Measurements from ENCODE around the gene TTLL12.

The TTLL12 gene

GRCh38 chr22:43186272-43187170 lies at the start of gene TTLL12:
TTLL12 (minus strand) TSS chr22:43187134; CDS start chr22:43187069, 65 bp downstream.
- peak; percentile 35 to 61 for DNase-seq (ENCODE audit: low read depth in 1 of 2, low spot score in 1 of 2)
- TF ChIP-seq JUND (IDR thresholded peaks at IDR 0.05; ENCODE audit: low read depth), result no peak
- in situ Hi-C loops (cut with HindIII; ENCODE audit: low pct_unique_long_range_greater_than_20kb, low sequenced_read_pairs), result no loop called here

- no peak for TF ChIP-seq JUND (IDR thresholded peaks at IDR 0.05; ENCODE audit: low read depth)
- in situ Hi-C loops (cut with HindIII; ENCODE audit: low pct_unique_long_range_greater_than_20kb, low sequenced_read_pairs), result no loop called here
- DNase-seq (ENCODE audit: low read depth in 1 of 2, low spot score in 1 of 2), result no peak
Observed at GRCh38 chr22:43235445-43236409, 48.8 kb upstream of the TTLL12 start.

GRCh38 chr22:43234264-43234988 lies 47.5 kb upstream of the TTLL12 start:
- in situ Hi-C loops (cut with HindIII; ENCODE audit: low pct_unique_long_range_greater_than_20kb, low sequenced_read_pairs), result no loop called here
- TF ChIP-seq JUND (IDR thresholded peaks at IDR 0.05; ENCODE audit: low read depth), result no peak
- DNase-seq (ENCODE audit: low read depth in 1 of 2, low spot score in 1 of 2), result no peak

GRCh38 chr22:43233529-43233928 lies 46.6 kb upstream of the TTLL12 start:
- no peak for DNase-seq (ENCODE audit: low read depth in 1 of 2, low spot score in 1 of 2)
- TF ChIP-seq JUND (IDR thresholded peaks at IDR 0.05; ENCODE audit: low read depth), result no peak
- in situ Hi-C loops (cut with HindIII; ENCODE audit: low pct_unique_long_range_greater_than_20kb, low sequenced_read_pairs), result no loop called here

- in situ Hi-C loops (cut with HindIII; ENCODE audit: low pct_unique_long_range_greater_than_20kb, low sequenced_read_pairs), result no loop called here
- DNase-seq (ENCODE audit: low read depth in 1 of 2, low spot score in 1 of 2), result no peak
- no peak for TF ChIP-seq JUND (IDR thresholded peaks at IDR 0.05; ENCODE audit: low read depth)
Observed at GRCh38 chr22:43232445-43232844, 45.5 kb upstream of the TTLL12 start.

- no peak for DNase-seq (ENCODE audit: low read depth in 1 of 2, low spot score in 1 of 2)
- TF ChIP-seq JUND (IDR thresholded peaks at IDR 0.05; ENCODE audit: low read depth), result no peak
- in situ Hi-C loops (cut with HindIII; ENCODE audit: low pct_unique_long_range_greater_than_20kb, low sequenced_read_pairs), result no loop called here
Observed at GRCh38 chr22:43231724-43232034, 44.7 kb upstream of the TTLL12 start.

- peak; percentile 66 to 73 for DNase-seq (ENCODE audit: low read depth in 1 of 2, low spot score in 1 of 2)
- in situ Hi-C loops (cut with HindIII; ENCODE audit: low pct_unique_long_range_greater_than_20kb, low sequenced_read_pairs), result no loop called here
Observed at GRCh38 chr22:43230971-43231723, 44.2 kb upstream of the TTLL12 start.

GRCh38 chr22:43230571-43230970 lies 43.6 kb upstream of the TTLL12 start:
- no peak for TF ChIP-seq JUND (IDR thresholded peaks at IDR 0.05; ENCODE audit: low read depth)
- DNase-seq (ENCODE audit: low read depth in 1 of 2, low spot score in 1 of 2), result no peak
- in situ Hi-C loops (cut with HindIII; ENCODE audit: low pct_unique_long_range_greater_than_20kb, low sequenced_read_pairs), result no loop called here

More at GRCh38 chr22:43230971-43231723, 44.2 kb upstream of the TTLL12 start:
- no peak for TF ChIP-seq JUND (IDR thresholded peaks at IDR 0.05; ENCODE audit: low read depth)

GRCh38 chr22:43228863-43229262 lies 41.9 kb upstream of the TTLL12 start:
- no peak for DNase-seq (ENCODE audit: low read depth in 1 of 2, low spot score in 1 of 2)
- in situ Hi-C loops (cut with HindIII; ENCODE audit: low pct_unique_long_range_greater_than_20kb, low sequenced_read_pairs), result no loop called here
- TF ChIP-seq JUND (IDR thresholded peaks at IDR 0.05; ENCODE audit: low read depth), result no peak

- in situ Hi-C loops (cut with HindIII; ENCODE audit: low pct_unique_long_range_greater_than_20kb, low sequenced_read_pairs), result no loop called here
- TF ChIP-seq JUND (IDR thresholded peaks at IDR 0.05; ENCODE audit: low read depth), result no peak
- DNase-seq (ENCODE audit: low read depth in 1 of 2, low spot score in 1 of 2), result peak in 1 of 2 experiments; percentile 34
Observed at GRCh38 chr22:43228330-43228729, 41.4 kb upstream of the TTLL12 start.

GRCh38 chr22:43227239-43227630 lies 40.3 kb upstream of the TTLL12 start:
- DNase-seq (ENCODE audit: low read depth in 1 of 2, low spot score in 1 of 2), result no peak
- in situ Hi-C loops (cut with HindIII; ENCODE audit: low pct_unique_long_range_greater_than_20kb, low sequenced_read_pairs), result no loop called here
- TF ChIP-seq JUND (IDR thresholded peaks at IDR 0.05; ENCODE audit: low read depth), result no peak

Measured in T47D (cell line).